H1 (cell line): ENCODE results near the gene NRAS. TPM values are rescaled to one million over a fixed set of nuclear protein-coding genes. Genes with fewer than 3 reads are reported as not detected.

ENCODE experiments used
- ASH2L ChIP-seq: fragments of 200-600, 300-600 bp; sonication (generic); IDR thresholded peaks from one replicate; pipeline ENCODE4 v1.7.1; 2017; ENCODE audit warnings: low read length
- CBX5 ChIP-seq: fragments of 300-800, 300-1000 bp; sonication (generic); IDR thresholded peaks from 2 replicates; pipeline ENCODE4 v1.7.1; 2016; ENCODE audit warnings: antibody characterized with exemption, low read length, low read depth
- CHD1 ChIP-seq: IDR thresholded peaks from 2 replicates; pipeline ENCODE4 v1.6.1; 2012; ENCODE audit warnings: low read depth, low read length, improper control_type of control experiment
- CTBP2 ChIP-seq: IDR thresholded peaks from 2 replicates; pipeline ENCODE4 v1.7.0; 2011; ENCODE audit warnings: borderline replicate concordance, mild to moderate bottlenecking, moderate library complexity, mixed read lengths, low read length; ENCODE audit not compliant: insufficient read depth, insufficient read length
- E2F6 ChIP-seq: IDR thresholded peaks from 2 replicates; pipeline ENCODE4 v1.6.1; 2012; ENCODE audit warnings: inconsistent platforms
- EGR1 ChIP-seq: IDR thresholded peaks from 2 replicates; pipeline ENCODE4 v1.6.1; 2011; ENCODE audit warnings: low read depth, low read length, borderline replicate concordance
- KDM4A ChIP-seq: IDR thresholded peaks from one replicate; pipeline ENCODE4 v1.7.1; 2012; ENCODE audit warnings: low read depth, mild to moderate bottlenecking, moderate library complexity, low read length, inconsistent platforms; ENCODE audit not compliant: severe bottlenecking
- RAD21 ChIP-seq, 2 experiments: IDR thresholded peaks in 1 of 2; conservative IDR thresholded peaks in 1 of 2; 2 replicates each; pipeline ENCODE4 v1.6.1; 2011; ENCODE audit warnings: low read depth in 2 of 2, low read length in 2 of 2, improper control_type of control experiment in 1 of 2, inconsistent platforms in 1 of 2, mild to moderate bottlenecking in 1 of 2, moderate library complexity in 1 of 2
- RFX5 ChIP-seq: IDR thresholded peaks from 2 replicates; pipeline ENCODE4 v1.6.1; 2011; ENCODE audit warnings: low read depth, low read length, improper control_type of control experiment, borderline replicate concordance
- SP4 ChIP-seq: IDR thresholded peaks from 2 replicates; pipeline ENCODE4 v1.6.1; 2012; ENCODE audit warnings: low read length, inconsistent platforms
- TCF12 ChIP-seq: IDR thresholded peaks from 2 replicates; pipeline ENCODE4 v1.6.1; 2011; ENCODE audit warnings: low read depth, mild to moderate bottlenecking, low read length
- polyA plus RNA-seq, 7 experiments: library from polyadenylated mRNA; depleted of rRNA in 3 of 7; stranded (reverse) in 5 of 7; unstranded in 2 of 7; fragments of >200 nt in 5 of 7; fragments of 200-250 nt in 2 of 7; gene quantifications; 1 replicate in 5 of 7; 2 replicates in 1 of 7; 4 replicates in 1 of 7; pipeline versions ENCODE4 v1.2.1 to v1.2.3, GENCODE V29; 2011 to 2013; ENCODE audit warnings: missing spikeins in 2 of 7, mixed read lengths in 2 of 7
- total RNA-seq: library from RNA; stranded (reverse); fragmentation: NEBNext Ultra II Directional; extraction: Animal tissue kit (Norgen Biotek cat#: 25700); gene quantifications from 2 replicates; pipeline ENCODE4 v1.2.1, GENCODE V29; 2021

The NRAS gene
- total and polyA plus RNA-seq, 2 of the 8 experiments (the other 6 are each of a cell fraction or from before 2014, with no cell fraction given): 24.5 to 65.1 TPM

- TF ChIP-seq CBX5 (no peak), ASH2L (peak; percentile 94), RFX5 (no peak), CHD1 (peak; percentile 80; the same call in 1 of the 2 replicates), CTBP2 (no peak), E2F6 (no peak), RAD21 (IDR thresholded peaks at IDR 0.05 in 1 of 2, conservative IDR thresholded peaks at IDR 0.05 in 1 of 2; ENCODE audit: low read depth in 2 of 2, low read length in 2 of 2) (peak; percentile 46 to 63), SP4 (peak; percentile 74; the same call in 1 of the 2 replicates), EGR1 (no peak), TCF12 (no peak), KDM4A (peak; percentile 52)
These were observed 41.1 kb upstream of the NRAS start, which contains the start of gene CSDE1 (continued) for GRCh38 chr1:114757455-114758255.
